ENCODE results near the gene ZNF322. TPM values are rescaled to one million over a fixed set of nuclear protein-coding genes. Genes with fewer than 3 reads are reported as not detected.
A peak's percentile ranks its signal among the peaks of the same experiment; 100 is the strongest.

ZNF322 gene
- total RNA-seq, 4 donors from 2014 or later = 17.8 to 25.6 (median 22.7) TPM

GRCh38 chr6:26607434-26608230 lies 51.9 kb downstream of the ZNF322 start:
- TF ChIP-seq POLR2A (IDR thresholded peaks at IDR 0.05) (no peak), EP300 (IDR thresholded peaks at IDR 0.05) (no peak), POLR2AphosphoS5 (IDR thresholded peaks at IDR 0.05) (no peak), CTCF (IDR thresholded peaks at IDR 0.05) (peak in 3 of 4 experiments; percentile 43 to 53 (median 43))
- H3K4me3 ChIP-seq = peak overlapping the region in 1 of 2 donors; percentile 17
- H3K9me3 ChIP-seq = no peaks in the 10 kb centered on the region
- H3K4me1 ChIP-seq = peaks cover 0 to 6% (median 0%) of the 10 kb centered on the region in 3 donors
- ATAC-seq = no peak
- 41 to 45% methylated on average over 7 of the region's 7 CpGs for WGBS, 2 donors (ENCODE audit: low coverage in 1 of 2)
- H3K27ac ChIP-seq = no peak overlapping the region
- H3K27me3 ChIP-seq = peaks cover 13% of the 10 kb centered on the region
- no peaks in the 10 kb centered on the region for H3K36me3 ChIP-seq

GRCh38 chr6:26604797-26605196 lies 54.7 kb downstream of the ZNF322 start:
- ATAC-seq = no peak
- Histone ChIP-seq H3K36me3 (peaks cover 0 to 11% of the 10 kb centered on the region in 2 donors), H3K27ac (no peak overlapping the region), H3K4me1 (peaks cover 0 to 6% (median 0%) of the 10 kb centered on the region in 3 donors), H3K9me3 (no peaks in the 10 kb centered on the region), H3K27me3 (no peaks in the 10 kb centered on the region), H3K4me3 (no peak overlapping the region)
- 60 to 68% methylated on average over 3 of the region's 3 CpGs for WGBS, 2 donors (ENCODE audit: low coverage in 1 of 2)
- TF ChIP-seq EP300 (IDR thresholded peaks at IDR 0.05) (no peak), CTCF (IDR thresholded peaks at IDR 0.05) (no peak), POLR2AphosphoS5 (IDR thresholded peaks at IDR 0.05) (no peak), POLR2A (IDR thresholded peaks at IDR 0.05) (no peak)

- TF ChIP-seq POLR2A (IDR thresholded peaks at IDR 0.05) = no peak
- WGBS, 2 donors (ENCODE audit: low coverage in 1 of 2) = 32% methylated on average over 3 of the region's 3 CpGs; no CpG with 5 or more reads in 1 of the 2 donors
- no peak overlapping the region for H3K4me3 ChIP-seq
Observed at GRCh38 chr6:26604026-26604425, 55.5 kb downstream of the ZNF322 start.

GRCh38 chr6:26602262-26602661 lies 57.3 kb downstream of the ZNF322 start:
- ATAC-seq = no peak
- no peaks in the 10 kb centered on the region for H3K27me3 ChIP-seq
- peaks cover 0 to 14% (median 8%) of the 10 kb centered on the region in 3 donors for H3K4me1 ChIP-seq
- H3K27ac ChIP-seq = no peak overlapping the region
- peaks cover 0 to 33% of the 10 kb centered on the region in 2 donors for H3K36me3 ChIP-seq
- H3K4me3 ChIP-seq = no peak overlapping the region
- TF ChIP-seq POLR2A (IDR thresholded peaks at IDR 0.05) = no peak
- no peak for TF ChIP-seq CTCF (IDR thresholded peaks at IDR 0.05)
- no peak for TF ChIP-seq POLR2AphosphoS5 (IDR thresholded peaks at IDR 0.05)
- TF ChIP-seq EP300 (IDR thresholded peaks at IDR 0.05) = no peak
- 82 to 88% methylated on average over 2 to 3 of the region's 3 CpGs for WGBS, 2 donors (ENCODE audit: low coverage in 1 of 2)
- H3K9me3 ChIP-seq = no peaks in the 10 kb centered on the region

More at GRCh38 chr6:26604026-26604425, 55.5 kb downstream of the ZNF322 start:
- Histone ChIP-seq H3K27me3 (no peaks in the 10 kb centered on the region), H3K4me1 (peaks cover 0 to 6% (median 0%) of the 10 kb centered on the region in 3 donors), H3K9me3 (no peaks in the 10 kb centered on the region), H3K36me3 (peaks cover 0 to 19% of the 10 kb centered on the region in 2 donors), H3K27ac (no peak overlapping the region)
- ATAC-seq = no peak

- Histone ChIP-seq H3K9me3 (no peaks in the 10 kb centered on the region), H3K4me3 (no peak overlapping the region), H3K36me3 (peaks cover 0 to 33% of the 10 kb centered on the region in 2 donors), H3K27me3 (no peaks in the 10 kb centered on the region), H3K4me1 (peaks cover 0 to 20% (median 8%) of the 10 kb centered on the region in 3 donors), H3K27ac (no peak overlapping the region)
- TF ChIP-seq POLR2A (IDR thresholded peaks at IDR 0.05) = no peak
- TF ChIP-seq EP300 (IDR thresholded peaks at IDR 0.05) = no peak
- TF ChIP-seq CTCF (IDR thresholded peaks at IDR 0.05) = no peak
- TF ChIP-seq POLR2AphosphoS5 (IDR thresholded peaks at IDR 0.05) = no peak
- no peak for ATAC-seq
Observed at GRCh38 chr6:26600759-26601158, 58.8 kb downstream of the ZNF322 start.
